Sigmoid colon (tissue), 4 donors: ENCODE data around the gene CASP9.

Source experiments
- CTCF ChIP-seq, 4 experiments: fragments of 450-650 bp in 3 of 4; fragments of 200-600 bp in 1 of 4; IDR thresholded peaks; one replicate each; pipeline ENCODE4 v1.5.1; 2016 to 2019; ENCODE audit warnings: antibody characterized with exemption in 4 of 4, mild to moderate bottlenecking in 3 of 4, moderate library complexity in 2 of 4
- EP300 ChIP-seq, 4 donors: sonication (generic); formaldehyde crosslinking; IDR thresholded peaks; one replicate each; pipeline ENCODE4 v1.6.1; 2017; ENCODE audit warnings: antibody characterized with exemption in 4 of 4
- POLR2AphosphoS5 ChIP-seq, 4 donors: sonication (generic); formaldehyde crosslinking; IDR thresholded peaks; one replicate each; pipeline ENCODE4 v1.6.1; 2017; ENCODE audit warnings: antibody characterized with exemption in 4 of 4

- TF ChIP-seq CTCF (IDR thresholded peaks at IDR 0.05) (no peak), EP300 (IDR thresholded peaks at IDR 0.05) (no peak), POLR2AphosphoS5 (IDR thresholded peaks at IDR 0.05) (no peak)
Observed at GRCh38 chr1:15507278-15507677, 16.7 kb downstream of the CASP9 start.
